GM19372 (cell line): ENCODE data around the gene HSD17B14.
"Not testable (repeated sequence)": the region's sequence is repeated elsewhere in the genome, so short reads cannot be mapped to it uniquely, and the experiment has no call there.

ENCODE experiments used
- ATAC-seq: cut with Tn5 transposase; IDR thresholded peaks from one replicate; pipeline ENCODE4 v1.9.1; 2021; ENCODE audit warnings: mild to moderate bottlenecking, low read depth, moderate library complexity; ENCODE audit not compliant: unreplicated experiment

HSD17B14 gene

GRCh38 chr19:48768171-48768753 is 68.0 kb downstream of the HSD17B14 start:
- not testable (repeated sequence) for ATAC-seq

- not testable (repeated sequence) for ATAC-seq
Observed at GRCh38 chr19:48765816-48766215, 70.5 kb downstream of the HSD17B14 start.
